Activated naive CD4-positive, alpha-beta T cell (primary cell): Measurements from ENCODE around the gene DLEU7.
A peak's percentile ranks its signal among the peaks of the same experiment; 100 is the strongest.

Experiments
- DNase-seq, 4 experiments: peaks; one replicate each; lab custom pipeline; 2025; lab: John Stamatoyannopoulos, UW

The DLEU7 gene

DNA sequence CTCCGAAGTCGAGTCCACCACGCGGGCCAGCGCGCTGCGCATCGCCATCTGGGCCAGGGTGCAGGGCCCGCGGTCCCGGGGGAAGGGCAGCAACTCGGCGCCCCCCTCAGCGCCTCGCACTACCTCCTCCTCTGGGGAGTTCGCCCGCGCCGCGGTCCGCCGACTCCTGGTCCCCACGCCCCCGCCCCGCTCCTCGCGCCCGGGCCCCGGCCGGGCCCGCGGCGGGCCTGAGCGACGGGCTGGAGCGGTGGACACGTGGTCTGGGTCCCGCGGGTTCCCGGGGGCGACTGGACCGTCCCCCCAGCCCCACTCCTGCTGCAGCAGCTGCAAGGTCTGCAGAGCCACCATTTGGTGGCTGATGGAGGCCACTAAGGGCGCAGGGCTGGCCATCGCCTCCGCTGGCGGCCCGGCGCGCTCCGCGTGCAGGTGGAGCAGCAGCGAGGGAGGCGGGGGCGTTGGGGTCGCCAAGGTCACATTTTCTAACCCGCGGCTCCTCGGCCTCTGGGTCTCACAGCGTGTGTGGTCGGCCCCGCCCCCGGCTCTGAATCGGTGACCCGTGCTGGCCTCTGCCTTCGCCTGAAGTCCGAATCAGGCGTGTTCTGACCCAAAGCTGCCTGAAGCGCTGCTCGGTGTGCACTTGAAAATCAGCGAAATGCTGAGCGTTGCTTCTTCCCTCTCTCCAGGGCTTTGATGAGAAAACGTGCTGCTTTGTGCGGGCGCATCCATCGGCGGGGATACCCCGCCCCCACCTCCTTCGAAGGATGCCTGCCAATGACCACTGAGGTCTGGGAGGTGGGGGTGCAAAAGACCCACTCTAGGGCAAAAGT, at the start of gene DLEU7:
Gene DLEU7, minus strand, starts transcription at position 436 of the 827 bp plus-strand sequence. Its CDS starts 46 bp downstream, at position 390.
- DNase-seq = no peak

DNA sequence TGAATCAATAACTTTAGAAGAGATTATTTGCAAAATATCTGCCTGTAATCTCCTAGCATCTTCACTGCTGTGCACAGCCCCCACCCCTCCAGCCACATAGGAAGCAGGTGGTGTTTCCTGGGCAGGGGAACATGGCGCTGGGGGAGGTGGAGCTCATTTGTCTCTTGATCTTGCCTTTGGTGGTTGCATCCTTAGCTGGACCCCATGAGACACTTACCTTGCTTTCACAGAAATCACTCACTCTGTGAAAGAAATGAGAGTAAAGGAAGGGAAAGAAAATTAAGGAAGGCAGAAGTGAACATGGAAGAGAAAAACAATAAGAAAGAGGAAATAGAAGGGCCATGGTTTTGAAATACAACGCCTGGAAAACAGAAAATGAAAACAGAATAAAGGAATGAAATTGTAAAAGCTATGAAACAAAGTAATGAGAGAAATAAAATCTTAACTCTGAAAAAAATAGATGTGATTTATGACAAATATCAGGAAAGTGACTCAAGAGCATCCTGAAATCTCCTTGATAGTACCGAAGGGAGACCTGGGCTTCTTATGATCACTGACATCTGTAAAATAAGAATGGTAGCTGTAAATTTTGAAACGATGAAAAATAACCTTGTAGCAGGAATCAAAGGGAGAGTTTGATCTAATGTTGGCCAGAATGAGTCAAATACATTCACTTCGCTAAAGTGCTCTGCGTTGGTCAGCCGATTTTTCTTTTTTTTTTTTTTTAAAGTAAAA, 48.9 kb upstream of the DLEU7 start:
- DNase-seq = peak in 1 of 4 experiments; percentile 11

DNA sequence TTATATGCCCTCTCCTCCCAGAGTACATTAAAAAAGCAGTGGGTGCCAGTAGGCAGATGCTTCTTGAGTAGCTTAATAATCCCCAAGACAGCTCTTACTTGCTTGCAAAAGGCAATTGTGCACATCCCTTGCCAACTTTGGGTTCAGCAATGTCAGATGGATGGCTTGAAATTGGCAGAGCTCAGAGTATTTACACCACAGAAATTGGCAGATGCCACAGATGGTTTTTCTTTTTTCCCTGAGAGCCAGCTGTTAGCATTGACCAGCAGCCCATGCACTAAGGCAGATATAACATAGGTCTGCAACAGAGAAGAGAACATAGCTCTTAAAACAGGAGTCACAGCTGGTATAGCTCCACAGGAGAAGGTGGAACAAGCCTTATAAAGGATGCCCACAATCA, 47.7 kb upstream of the DLEU7 start:
- DNase-seq = no peak

DNA sequence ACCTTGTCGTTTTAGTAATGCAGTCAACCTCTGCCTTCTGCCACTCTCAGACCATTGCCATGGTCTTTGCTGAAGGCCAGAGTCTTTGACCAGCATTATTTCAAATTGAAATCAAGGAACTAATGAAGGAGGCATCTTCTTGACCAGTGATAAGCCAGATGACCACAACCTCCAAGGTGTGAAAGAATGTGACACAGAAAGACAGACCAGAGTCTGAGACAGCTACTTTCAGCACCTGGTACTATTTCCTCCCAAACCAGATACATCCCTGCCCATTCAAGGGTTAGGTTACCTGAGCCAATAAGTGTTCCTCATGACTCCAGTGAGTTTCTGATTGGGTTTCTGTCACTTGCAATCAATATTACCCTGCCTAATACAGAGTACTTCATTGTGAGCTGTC, 45.8 kb upstream of the DLEU7 start:
- no peak for DNase-seq

DNA sequence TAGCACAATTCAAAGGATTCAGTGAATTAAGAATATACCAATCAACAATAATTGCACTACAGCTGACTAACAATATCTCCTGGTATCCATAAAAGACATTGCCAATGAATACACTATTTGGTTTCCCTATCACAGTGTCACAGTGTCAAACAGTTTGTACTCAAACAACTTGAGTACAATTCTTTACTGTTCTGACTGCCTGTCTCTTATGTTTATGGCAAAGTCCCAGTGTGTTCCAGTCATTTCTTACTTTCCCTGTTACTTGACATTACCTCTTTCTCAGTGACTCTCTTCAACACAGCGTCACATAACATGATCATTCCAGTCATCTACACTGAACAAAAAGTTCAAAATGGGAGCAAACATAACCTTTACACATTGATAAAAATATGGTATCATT, 44.9 kb upstream of the DLEU7 start:
- no peak for DNase-seq

DNA sequence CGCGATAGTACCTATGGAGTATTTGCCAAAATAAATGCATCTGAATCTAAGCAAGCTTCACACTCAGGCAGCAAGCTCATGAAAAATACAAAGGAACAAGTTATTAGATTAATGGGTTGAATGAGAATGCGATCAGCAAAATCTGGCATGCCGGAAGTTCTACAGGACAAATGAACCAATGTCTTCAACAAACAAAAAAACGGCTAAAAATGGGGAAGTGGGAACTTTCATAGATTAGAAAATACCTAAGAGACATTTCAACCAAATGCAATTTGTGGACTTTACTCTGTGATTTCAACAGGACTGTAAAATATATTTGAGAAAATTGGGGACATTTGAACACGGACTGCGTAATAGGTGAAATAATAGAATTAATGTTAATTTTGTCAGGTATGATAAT, 43.7 kb upstream of the DLEU7 start:
- no peak for DNase-seq

DNA sequence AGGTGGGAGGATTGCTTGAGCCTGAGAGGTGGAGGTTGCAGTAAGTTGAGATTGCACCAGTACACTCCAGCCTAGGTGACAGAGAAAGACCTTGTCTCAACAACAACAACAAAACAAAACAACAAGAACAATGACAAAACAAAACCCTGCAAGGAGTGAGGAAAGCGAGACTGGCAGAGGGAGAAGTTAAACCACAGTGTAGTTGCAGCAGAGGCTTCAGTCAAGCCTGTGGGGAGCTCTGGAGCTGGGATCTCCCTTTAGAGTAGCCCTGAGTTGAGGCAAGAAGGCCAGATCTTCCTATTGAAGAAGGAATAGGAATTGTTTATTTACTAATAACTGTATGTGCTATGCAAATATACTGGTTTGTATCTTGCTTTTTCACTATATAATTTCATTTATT, 40.8 kb upstream of the DLEU7 start:
- no peak for DNase-seq

DNA sequence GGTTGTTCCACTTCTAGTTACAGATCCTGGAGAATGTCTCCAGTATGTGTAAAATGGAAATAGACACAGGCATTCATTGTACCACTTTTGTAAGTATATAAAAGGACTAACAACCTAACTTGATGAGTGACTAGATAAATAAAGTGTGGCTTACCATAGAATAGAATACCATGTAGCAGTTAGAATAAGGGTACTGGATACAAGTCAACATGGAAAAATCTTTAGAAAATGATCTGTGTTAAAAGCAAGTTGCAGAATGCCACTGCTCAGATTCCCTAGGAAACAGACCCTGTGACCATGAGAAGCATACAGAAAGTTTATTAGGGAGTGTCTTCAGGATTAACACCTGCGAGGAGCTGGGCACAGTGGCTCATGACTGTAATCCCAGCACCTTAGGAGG, 40.2 kb upstream of the DLEU7 start:
- DNase-seq = no peak

DNA sequence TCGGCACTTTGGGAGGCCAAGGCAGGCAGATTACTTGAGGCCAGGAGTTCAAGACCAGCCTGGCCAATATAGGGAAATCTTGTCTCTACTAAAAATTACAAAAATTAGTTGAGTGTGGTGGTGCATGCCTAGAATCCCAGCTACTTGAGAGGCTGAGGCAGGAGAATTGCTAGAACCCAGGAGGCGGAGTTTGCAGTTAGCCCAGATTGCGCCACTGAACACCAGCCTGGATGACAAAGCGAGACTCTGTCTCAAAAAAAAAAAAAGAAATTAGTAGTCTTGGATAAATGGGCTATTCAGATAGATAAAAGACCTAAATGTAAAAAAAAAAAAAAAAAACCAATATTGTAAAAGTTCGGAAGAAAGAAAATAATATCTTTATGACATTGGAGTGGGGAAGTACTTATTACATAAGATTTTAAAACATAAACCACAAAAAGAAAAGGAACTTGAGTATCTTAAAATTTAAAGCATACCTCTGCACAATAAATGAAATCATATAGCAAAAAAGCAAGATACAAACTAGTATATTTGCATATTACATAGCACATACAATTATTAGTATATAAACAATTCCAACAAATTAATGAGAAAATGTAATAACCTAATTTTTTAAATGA, 39.4 kb upstream of the DLEU7 start:
- no peak for DNase-seq

DNA sequence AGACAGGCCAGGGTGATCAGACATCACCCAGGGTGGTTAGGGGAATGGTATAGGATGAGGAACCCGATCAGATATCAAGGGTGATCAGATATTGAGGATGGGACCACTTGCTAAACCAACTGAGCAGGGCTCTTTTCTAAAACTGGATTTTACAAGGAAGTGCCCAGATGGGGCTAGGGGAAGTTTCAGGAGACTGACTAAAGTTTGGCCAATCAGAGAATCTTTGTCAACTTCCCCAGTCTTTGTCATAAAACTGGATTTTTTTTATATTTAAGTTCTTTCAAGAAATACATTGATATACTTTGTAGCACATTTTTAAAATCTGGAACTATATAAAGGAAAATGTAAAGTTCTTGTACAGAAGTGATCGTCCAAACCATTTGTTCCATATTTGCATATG, 30.5 kb upstream of the DLEU7 start:
- DNase-seq = no peak

DNA sequence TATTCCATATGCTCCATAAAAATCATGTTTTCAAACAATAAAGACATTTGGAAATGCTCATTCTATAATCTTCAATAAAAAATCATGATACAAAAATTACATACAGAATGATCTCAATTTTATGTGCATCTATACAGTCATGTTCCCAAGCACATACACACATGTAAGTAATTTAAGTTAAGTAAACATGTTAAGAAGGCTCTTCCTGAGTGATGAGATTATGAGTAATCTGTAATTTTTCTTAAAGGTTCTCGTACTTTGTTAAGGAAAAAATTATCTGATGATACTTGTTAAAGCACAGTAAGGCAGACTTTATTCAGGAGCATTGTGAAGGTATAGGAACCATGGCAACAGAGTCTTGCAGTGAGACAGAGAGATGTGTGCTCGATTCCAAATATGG, 30.0 kb upstream of the DLEU7 start:
- DNase-seq = no peak

DNA sequence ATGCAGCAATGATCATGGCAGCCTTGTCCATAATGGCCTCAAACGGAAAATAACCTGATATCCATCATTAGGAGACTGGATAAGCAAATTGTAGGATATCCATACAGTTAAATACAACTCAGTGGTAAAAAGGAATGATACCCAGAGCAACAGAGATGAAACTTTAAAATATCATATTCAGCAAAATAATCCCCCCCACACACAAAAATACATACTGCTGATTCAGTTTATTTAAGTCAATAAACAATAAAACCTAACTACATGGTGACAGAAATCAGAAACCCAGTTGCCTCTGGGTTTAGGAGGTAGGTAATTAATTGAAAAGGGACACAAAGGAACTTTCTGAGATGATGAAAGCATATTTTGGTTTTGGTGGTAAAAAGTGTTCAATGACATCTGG, 27.9 kb upstream of the DLEU7 start:
- DNase-seq = no peak

DNA sequence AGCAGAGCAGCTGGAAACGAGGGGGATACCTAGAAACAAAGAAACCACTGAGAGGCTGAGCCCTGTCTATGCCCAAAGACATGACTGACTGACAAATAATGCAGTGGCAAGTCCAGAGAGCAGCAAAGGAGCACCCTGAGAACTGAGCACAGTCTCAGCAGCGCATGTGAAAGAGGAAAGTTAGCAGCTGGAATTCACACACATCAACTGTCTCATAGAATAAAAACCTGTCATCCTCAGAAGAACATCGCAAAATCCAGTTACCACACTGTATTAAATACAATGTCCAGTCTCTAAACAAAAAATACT, 24.1 kb upstream of the DLEU7 start:
- no peak for DNase-seq

DNA sequence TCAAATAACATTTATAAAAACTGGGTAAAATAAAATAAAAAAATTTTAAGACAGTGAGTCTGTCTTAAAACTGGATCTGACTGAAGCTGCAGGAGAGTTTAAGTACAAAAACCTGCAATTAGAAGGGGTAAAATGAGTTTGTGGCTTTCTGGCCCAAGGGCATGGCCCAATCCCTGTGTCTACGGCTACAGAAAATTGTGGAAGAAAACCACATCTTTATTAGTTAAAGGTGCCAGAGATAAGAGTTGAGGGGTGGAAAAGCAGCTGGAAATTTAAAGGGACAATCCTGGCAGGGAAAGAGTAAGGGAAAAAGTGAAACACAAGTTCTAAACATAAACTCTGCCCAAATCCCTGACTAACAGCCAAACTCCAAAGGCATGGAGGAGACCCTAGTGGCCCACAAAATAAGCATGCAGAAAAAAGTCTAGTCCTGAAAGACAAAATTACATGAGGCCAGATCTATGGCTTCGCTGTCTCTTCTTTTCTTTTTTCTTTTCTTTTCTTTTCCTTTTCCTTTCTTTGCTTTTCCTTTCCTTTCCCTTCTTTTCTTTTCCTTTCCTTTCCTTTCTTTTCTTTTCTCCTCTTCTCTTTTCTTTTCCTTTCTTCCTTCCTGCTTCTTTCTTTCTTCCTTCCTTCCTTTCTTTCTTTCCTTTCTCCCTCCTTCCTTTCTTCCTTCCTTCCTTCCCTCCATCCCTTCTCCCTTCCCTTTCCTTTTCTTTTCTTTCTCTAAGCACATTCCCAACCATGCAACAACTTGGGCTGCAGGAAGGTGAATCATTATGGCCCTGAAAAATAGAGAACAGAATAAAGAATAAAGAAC, 23.5 kb upstream of the DLEU7 start:
- no peak for DNase-seq

DNA sequence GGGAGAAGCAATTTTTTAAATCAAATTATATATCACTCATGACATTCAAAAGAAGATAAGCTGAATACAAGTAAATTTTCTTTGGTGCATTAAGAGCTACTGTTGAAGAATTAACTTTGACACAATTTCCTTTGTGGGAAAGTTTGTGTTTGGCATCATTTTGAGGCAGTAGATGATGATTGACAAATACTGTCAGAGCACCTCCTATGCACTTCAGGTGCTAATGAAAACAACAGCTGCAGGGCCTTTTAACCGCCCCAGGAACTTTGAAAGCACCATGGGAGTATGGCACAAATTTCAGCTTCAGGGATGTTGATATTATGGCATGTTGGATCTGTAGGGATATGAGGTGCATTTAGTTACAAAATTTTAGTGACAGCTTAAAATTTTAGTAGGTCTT, 21.0 kb upstream of the DLEU7 start:
- DNase-seq = no peak

DNA sequence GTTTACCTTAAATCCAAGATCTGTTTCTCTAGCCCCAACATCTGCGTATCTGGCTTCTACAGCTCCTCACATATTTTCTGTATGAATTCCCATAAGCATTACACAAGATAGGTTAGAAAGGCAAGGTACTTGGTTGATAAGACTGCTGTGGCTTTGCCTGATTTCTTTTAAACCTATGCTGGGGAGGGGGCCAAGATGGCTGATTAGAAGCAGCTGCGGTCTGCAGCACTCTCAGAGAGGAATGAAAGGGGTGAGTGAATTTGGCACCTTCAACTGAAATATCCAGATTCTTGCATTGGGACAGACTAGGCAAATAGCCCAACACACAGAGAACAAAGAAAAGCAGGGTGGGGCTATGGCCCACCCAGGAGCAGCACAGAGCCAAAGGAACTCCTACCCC, 12.2 kb upstream of the DLEU7 start:
- no peak for DNase-seq

DNA sequence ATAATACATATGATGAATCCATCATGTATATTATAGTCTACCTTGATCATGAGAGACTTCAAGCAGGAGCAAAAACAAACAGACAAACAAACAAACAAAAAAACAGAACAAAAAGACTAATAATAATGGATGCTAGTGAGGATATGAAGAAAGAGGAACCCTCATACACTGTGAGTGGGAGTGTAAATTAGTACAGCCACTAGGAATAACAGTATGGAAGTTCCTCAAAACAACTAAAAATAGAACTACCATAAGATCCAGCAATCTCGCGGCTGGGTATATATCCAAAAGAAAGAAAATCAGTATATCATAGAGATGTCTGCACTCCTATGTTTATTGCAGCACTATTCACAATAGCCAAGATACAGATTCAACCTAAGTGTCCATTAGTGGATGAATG, 7.0 kb upstream of the DLEU7 start:
- DNase-seq = no peak

DNA sequence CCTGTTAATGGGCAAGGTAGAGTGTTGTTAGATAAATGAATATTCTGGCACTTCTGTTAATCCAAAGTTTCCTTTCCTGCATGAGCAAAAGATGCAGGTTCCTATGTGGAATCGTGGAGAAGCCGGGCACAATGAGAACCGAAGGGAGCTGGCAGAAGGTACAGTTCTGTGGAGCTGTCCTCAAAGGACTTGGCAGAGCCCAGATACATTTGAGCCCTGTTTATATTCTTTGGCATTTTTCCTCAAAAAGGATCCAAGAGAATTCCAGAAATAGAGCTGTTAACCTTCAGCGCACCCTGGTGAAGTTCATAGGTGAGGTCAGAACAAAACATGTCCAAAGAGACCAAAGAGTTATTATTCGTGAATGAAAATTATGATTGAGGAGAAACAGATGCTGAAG, 4.0 kb upstream of the DLEU7 start:
- no peak for DNase-seq

DNA sequence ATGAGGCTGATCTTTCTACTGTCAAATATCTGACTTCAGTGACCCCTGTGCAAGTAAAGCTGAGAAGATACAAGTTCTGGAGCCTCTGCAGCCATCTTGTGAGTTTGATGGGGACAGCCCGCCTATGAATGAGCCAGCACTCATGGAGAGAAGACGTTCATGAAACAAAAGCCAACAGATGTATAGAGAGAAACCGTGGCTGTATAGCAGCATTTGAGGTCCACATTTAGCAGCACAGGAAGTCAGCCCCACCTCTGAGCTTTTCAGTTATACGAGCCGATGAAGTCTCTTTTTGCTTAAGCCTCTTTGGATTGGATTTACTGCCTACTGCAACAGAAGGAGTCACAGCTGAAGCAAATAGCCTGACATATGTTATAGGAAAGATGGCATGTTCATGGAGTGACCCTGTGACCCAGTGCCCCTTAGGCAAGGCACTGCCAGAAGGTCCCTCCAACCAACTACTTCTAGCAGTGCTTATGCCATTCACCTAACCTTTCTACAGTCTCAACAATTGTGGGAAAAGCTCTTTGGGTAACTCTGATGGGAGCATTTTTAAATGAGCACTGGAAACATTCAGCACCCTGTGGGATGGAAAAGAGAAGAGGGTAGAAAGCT, 3.5 kb upstream of the DLEU7 start:
- DNase-seq = no peak

DNA sequence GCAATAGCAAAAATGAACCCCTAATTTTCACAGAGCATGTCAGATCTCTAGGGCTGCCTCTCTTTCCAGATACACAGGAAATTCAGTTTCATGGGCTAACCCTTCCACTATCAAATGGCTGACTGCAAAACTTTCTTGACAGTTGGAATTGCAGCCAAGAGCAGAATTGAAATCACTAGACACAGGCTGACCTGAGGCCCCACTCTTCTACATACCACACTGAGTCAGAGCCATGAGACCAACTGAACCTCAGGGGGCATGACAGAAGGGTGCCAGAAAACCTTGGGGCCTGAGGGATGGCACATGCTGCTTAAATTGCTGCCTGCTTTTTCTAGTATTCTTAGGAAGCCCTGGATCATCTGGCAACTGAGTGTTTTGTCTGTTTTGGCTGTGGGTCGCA, 1.7 kb upstream of the DLEU7 start:
- DNase-seq = no peak

DNA sequence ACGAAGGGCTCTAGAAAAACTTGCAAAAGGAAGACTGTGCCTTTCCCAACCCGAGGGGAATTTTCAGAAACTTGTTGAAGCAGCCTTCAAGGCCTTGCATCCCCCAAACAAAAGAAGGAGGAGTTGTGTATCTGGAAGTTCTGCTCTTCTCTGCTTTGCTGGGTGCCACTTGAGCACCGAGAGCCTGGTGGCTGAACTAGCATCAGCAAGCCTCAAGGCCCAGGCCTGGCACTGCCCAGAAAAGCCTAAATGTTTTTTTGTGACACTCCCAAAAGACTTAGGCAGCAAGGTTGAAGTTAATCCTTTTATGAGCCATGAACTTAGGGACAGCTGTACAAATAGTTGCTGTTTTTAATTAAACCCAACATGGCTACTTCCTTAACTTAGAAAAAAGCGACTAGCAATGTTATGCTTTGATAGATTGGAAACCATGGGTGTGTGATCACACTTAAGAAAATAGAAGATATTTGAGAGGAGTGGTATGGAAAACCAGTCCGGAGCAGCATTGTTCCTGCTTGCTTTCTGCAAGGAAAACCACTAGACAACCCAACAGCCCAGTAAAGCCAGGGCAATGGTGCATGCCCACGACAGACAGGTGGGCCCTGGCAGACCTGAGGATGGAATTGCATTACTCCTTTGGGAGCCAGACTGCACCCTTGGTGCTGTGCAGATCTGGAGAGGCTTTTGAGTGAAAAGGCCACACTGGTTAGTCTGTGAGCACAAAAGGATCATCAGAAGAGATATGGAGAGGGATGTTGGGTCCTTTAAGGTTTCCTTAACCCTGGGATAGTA, 788 bp upstream of the DLEU7 start:
- no peak for DNase-seq

DNA sequence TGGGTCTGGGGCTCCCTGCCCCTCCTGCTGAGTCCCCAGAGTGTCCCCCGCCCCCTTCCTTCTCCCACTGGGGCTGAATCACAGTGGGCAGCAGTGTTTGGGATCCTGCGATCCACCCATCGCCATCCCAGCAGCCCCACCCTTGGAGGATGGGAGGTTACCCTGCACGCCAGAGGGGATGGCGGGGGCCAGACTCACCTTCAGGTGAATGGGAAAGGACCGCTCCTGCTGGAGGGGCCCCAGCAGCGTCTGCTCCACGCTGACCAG, 569 bp downstream of the DLEU7 start:
- no peak for DNase-seq
